ENCODE results near the gene FUT7. TPM values are rescaled to one million over a fixed set of nuclear protein-coding genes. Genes with fewer than 3 reads are reported as not detected.

The FUT7 gene
- total RNA-seq, 1 experiment from 2014 or later: not detected

- intact Hi-C loops (cut with micrococcal nuclease): loop anchor here (5.0 kb wide), 1 partner anchor 195 kb away; the partner anchor contains the start of gene AJM1
- H3K4me3 ChIP-seq (replicated peaks in 1 of 2; ENCODE audit: low read depth in 1 of 2, low read length in 2 of 2): no peak overlapping the region
These were observed 5.6 kb upstream of the FUT7 start for GRCh38 chr9:137037483-137037882.

GRCh38 chr9:137037035-137037434, 5.1 kb upstream of the FUT7 start:
- TF ChIP-seq RAD21 (IDR thresholded peaks at IDR 0.05; ENCODE audit: low read depth) (no peak), EZH2 (IDR thresholded peaks at IDR 0.05) (no peak), ZFX (IDR thresholded peaks at IDR 0.05) (no peak), EGR1 (IDR thresholded peaks at IDR 0.05; ENCODE audit: low read depth) (no peak), ZNF274 (IDR thresholded peaks at IDR 0.05; ENCODE audit: low read depth, low read length) (no peak), SP1 (IDR thresholded peaks at IDR 0.05; ENCODE audit: low read depth) (no peak)
- H3K36me3 ChIP-seq (ENCODE audit: control insufficient read depth in 1 of 2, insufficient read depth in 2 of 2, low read length in 2 of 2): peaks cover 3 to 7% of the 10 kb centered on the region in 2 experiments; a peak in 2 of 4 replicates
- H4K20me1 ChIP-seq (ENCODE audit: insufficient read depth): no peaks in the 10 kb centered on the region
- no peak overlapping the region for H3K4me2 ChIP-seq (ENCODE audit: low read length)
- ATAC-seq (no peak), DNase-seq (ENCODE audit: low read depth, low spot score) (no peak)
- no peak overlapping the region for H3K4me3 ChIP-seq (replicated peaks in 1 of 2; ENCODE audit: low read depth in 1 of 2, low read length in 2 of 2)
- CTCF ChIA-PET: interaction anchor here (0.9 to 4.0 kb wide), 4 partner anchors 9 to 89 kb away, joined by 3 to 109 read pairs (median 4); partner anchors contain the start of gene NPDC1
- H3K4me1 ChIP-seq (ENCODE audit: control insufficient read depth in 1 of 2, insufficient read depth in 2 of 2, low read length in 2 of 2): peaks cover 9 to 17% of the 10 kb centered on the region in 2 experiments; a peak in 3 of 4 replicates
- no peak overlapping the region for H3K27ac ChIP-seq (ENCODE audit: low read depth, low read length)
- no peaks in the 10 kb centered on the region for H3K27me3 ChIP-seq (ENCODE audit: insufficient read depth, low read length)
- no TSS peak for BruUV-seq (replicated peaks)
- H3K9ac ChIP-seq (ENCODE audit: low read length): no peak overlapping the region
- RAD21 ChIA-PET (ENCODE audit: low non-redundant PET in 1 of 2, low total read pairs in 2 of 2, uncharacterized antibody in 2 of 2, unreplicated experiment in 2 of 2): no interaction called here
- H3K79me2 ChIP-seq (ENCODE audit: insufficient read depth, low read length): no peaks in the 10 kb centered on the region
- H2AFZ ChIP-seq (ENCODE audit: low read depth, low read length, poor library complexity, severe bottlenecking): no peak overlapping the region
- H3K9me3 ChIP-seq (ENCODE audit: control insufficient read depth in 1 of 2, insufficient read depth in 1 of 2, low read depth in 1 of 2, low read length in 2 of 2): no peaks in the 10 kb centered on the region
- POLR2A ChIA-PET: no interaction called here
- no peaks in the 10 kb centered on the region for H3K9me2 ChIP-seq (ENCODE audit: insufficient read depth)
- intact Hi-C loops (cut with micrococcal nuclease): loop anchor here (5.0 kb wide), 1 partner anchor 195 kb away; the partner anchor contains the start of gene AJM1

More at GRCh38 chr9:137037483-137037882, 5.6 kb upstream of the FUT7 start:
- H2AFZ ChIP-seq (ENCODE audit: low read depth, low read length, poor library complexity, severe bottlenecking): no peak overlapping the region
- no peaks in the 10 kb centered on the region for H3K9me3 ChIP-seq (ENCODE audit: control insufficient read depth in 1 of 2, insufficient read depth in 1 of 2, low read depth in 1 of 2, low read length in 2 of 2)
- H4K20me1 ChIP-seq (ENCODE audit: insufficient read depth): no peaks in the 10 kb centered on the region
- no peak for ATAC-seq
- H3K27me3 ChIP-seq (ENCODE audit: insufficient read depth, low read length): no peaks in the 10 kb centered on the region
- BruUV-seq (replicated peaks): no TSS peak
- ChIA-PET RAD21 (ENCODE audit: low non-redundant PET in 1 of 2, low total read pairs in 2 of 2, uncharacterized antibody in 2 of 2, unreplicated experiment in 2 of 2) (no interaction called here), CTCF (interaction anchor here (1.4 to 4.0 kb wide), 2 partner anchors 9 to 89 kb away, joined by 4 to 109 read pairs; partner anchors contain the start of gene NPDC1), POLR2A (no interaction called here)
- no peaks in the 10 kb centered on the region for H3K9me2 ChIP-seq (ENCODE audit: insufficient read depth)
- H3K9ac ChIP-seq (ENCODE audit: low read length): no peak overlapping the region
- peaks cover 9 to 16% of the 10 kb centered on the region in 2 experiments; a peak in 3 of 4 replicates for H3K4me1 ChIP-seq (ENCODE audit: control insufficient read depth in 1 of 2, insufficient read depth in 2 of 2, low read length in 2 of 2)
- no peak overlapping the region for H3K4me2 ChIP-seq (ENCODE audit: low read length)
- no peak overlapping the region for H3K27ac ChIP-seq (ENCODE audit: low read depth, low read length)
- no peaks in the 10 kb centered on the region for H3K79me2 ChIP-seq (ENCODE audit: insufficient read depth, low read length)
- no peak for TF ChIP-seq CTCF (IDR thresholded peaks at IDR 0.05 in 2 of 3, conservative IDR thresholded peaks at IDR 0.05 in 1 of 3; ENCODE audit: borderline replicate concordance in 1 of 3, insufficient read depth in 1 of 3, low read depth in 2 of 3, low read length in 2 of 3)
- TF ChIP-seq ZNF274 (IDR thresholded peaks at IDR 0.05; ENCODE audit: low read depth, low read length): no peak
- TF ChIP-seq CBX3 (IDR thresholded peaks at IDR 0.05; ENCODE audit: low read depth): no peak
- DNase-seq (ENCODE audit: low read depth, low spot score): no peak
- H3K36me3 ChIP-seq (ENCODE audit: control insufficient read depth in 1 of 2, insufficient read depth in 2 of 2, low read length in 2 of 2): peaks cover 3 to 7% of the 10 kb centered on the region in 2 experiments; a peak in 2 of 4 replicates
